ENCODE data around the gene MSI2.

GRCh38 chr17:57221366-57222350 is 34.7 kb upstream of the MSI2 start:
- TF ChIP-seq FOXM1 (IDR thresholded peaks at IDR 0.05; ENCODE audit: borderline replicate concordance), result no peak
- no peak for TF ChIP-seq SP1 (IDR thresholded peaks at IDR 0.05)
- TF ChIP-seq NFRKB (IDR thresholded peaks at IDR 0.05), result no peak
- TF ChIP-seq TARDBP (IDR thresholded peaks at IDR 0.05), result no peak
- no peak for TF ChIP-seq ELF4 (IDR thresholded peaks at IDR 0.05)
- TF ChIP-seq BHLHE40 (IDR thresholded peaks at IDR 0.05; ENCODE audit: borderline replicate concordance), result no peak
- TF ChIP-seq ZNF384 (IDR thresholded peaks at IDR 0.05), result no peak

Data from HEK293T (cell line).